GM12892 (cell line): ENCODE results near the gene FZR1.

Source experiments
- POLR2A ChIP-seq: IDR thresholded peaks from 2 replicates; pipeline ENCODE4 v1.6.1; 2011; ENCODE audit warnings: low read depth, low read length, control low read depth
- POLR2AphosphoS5 ChIP-seq: IDR thresholded peaks from 2 replicates; pipeline ENCODE4 v1.6.1; 2011; ENCODE audit warnings: low read depth, low read length, control low read depth

GRCh38 chr19:3547301-3547731, 41.2 kb downstream of the FZR1 start:
- TF ChIP-seq POLR2AphosphoS5 (no peak), POLR2A (no peak)
